K562 (cell line): ENCODE results near the gene EDARADD. TPM values are rescaled to one million over a fixed set of nuclear protein-coding genes. Genes with fewer than 3 reads are reported as not detected.

Experiments
- BCLAF1 ChIP-seq, 2 experiments: fragments of 450-650 bp in 1 of 2; IDR thresholded peaks; 2 replicates each; pipeline ENCODE4 v1.6.1; 2011 to 2017; ENCODE audit warnings: low read depth in 2 of 2, antibody characterized with exemption in 1 of 2, borderline replicate concordance in 1 of 2, low read length in 1 of 2, mild to moderate bottlenecking in 1 of 2, mixed read lengths in 1 of 2; ENCODE audit not compliant: control insufficient read depth in 1 of 2
- CBX5 ChIP-seq: IDR thresholded peaks from 2 replicates; pipeline ENCODE4 v1.6.1; 2014; ENCODE audit warnings: low read depth, borderline replicate concordance
- CBX8 ChIP-seq: fragments of 200-600 bp; sonication (generic); IDR thresholded peaks from 2 replicates; pipeline ENCODE4 v1.6.1; 2012; ENCODE audit warnings: borderline replicate concordance, mixed run types, low read depth, mild to moderate bottlenecking, moderate library complexity, mixed read lengths, low read length, control low read depth, inconsistent platforms; ENCODE audit not compliant: poor library complexity, severe bottlenecking; ENCODE audit errors: extremely low read depth
- CCAR2 ChIP-seq: fragments of 200-400 bp; formaldehyde crosslinking; IDR thresholded peaks from 2 replicates; pipeline ENCODE4 v1.6.1; 2017; ENCODE audit warnings: mild to moderate bottlenecking, low read depth, low read length
- CHD4 ChIP-seq: fragments of 200-600 bp; sonication (generic); IDR thresholded peaks from 3 replicates; pipeline ENCODE4 v1.6.1; 2012; ENCODE audit warnings: low read depth, mild to moderate bottlenecking, mixed read lengths, low read length, inconsistent platforms; ENCODE audit not compliant: insufficient read depth, insufficient replicate concordance, poor library complexity, severe bottlenecking
- DLX4 ChIP-seq: fragments of 250-450 bp; sonication (Bioruptor Pico); IDR thresholded peaks from 2 replicates; pipeline ENCODE4 v1.6.1; 2021; ENCODE audit warnings: mild to moderate bottlenecking
- EZH2 ChIP-seq: IDR thresholded peaks from 2 replicates; pipeline ENCODE4 v1.6.1; 2012; ENCODE audit warnings: low read depth, mild to moderate bottlenecking, inconsistent platforms, low read length, borderline replicate concordance
- HMG20A ChIP-seq: fragments of 450-650 bp; formaldehyde crosslinking; conservative IDR thresholded peaks from 2 replicates; pipeline ENCODE4 v1.4.0; 2020; ENCODE audit warnings: mild to moderate bottlenecking, mixed read lengths
- NFATC3 ChIP-seq: fragments of 450-650 bp; IDR thresholded peaks from 2 replicates; pipeline ENCODE4 v1.6.1; 2017; ENCODE audit warnings: mild to moderate bottlenecking
- POLR3A ChIP-seq: IDR thresholded peaks from 2 replicates; pipeline ENCODE4 v1.6.1; 2011; ENCODE audit warnings: borderline replicate concordance, mild to moderate bottlenecking, moderate library complexity; ENCODE audit not compliant: insufficient read length, insufficient read depth; ENCODE audit errors: extremely low read depth
- SNAPC5 ChIP-seq: fragments of 250-450 bp; sonication (Bioruptor Pico); IDR thresholded peaks from 2 replicates; pipeline ENCODE4 v1.8.0; 2021; ENCODE audit warnings: moderate library complexity, mild to moderate bottlenecking, inconsistent platforms
- ZNF12 ChIP-seq: sonication (generic); formaldehyde crosslinking; IDR thresholded peaks from 2 replicates; pipeline ENCODE4 v1.4.0; 2020; ENCODE audit warnings: mild to moderate bottlenecking, missing genetic modification reagents
- ZNF324 ChIP-seq: fragments of 250-450 bp; sonication (Bioruptor Pico); IDR thresholded peaks from 2 replicates; pipeline ENCODE4 v1.4.0; 2020; ENCODE audit warnings: mild to moderate bottlenecking
- ZNF436 ChIP-seq: fragments of 250-450, 450-650 bp; sonication (Bioruptor Pico); formaldehyde crosslinking; IDR thresholded peaks from 2 replicates; pipeline ENCODE4 v1.7.0; 2020; ENCODE audit warnings: mild to moderate bottlenecking
- polyA plus RNA-seq, 8 experiments: library from polyadenylated mRNA; depleted of rRNA in 4 of 8; stranded (reverse) in 5 of 8; unstranded in 3 of 8; fragments of >200 nt; fragmentation: Nextera tagmentation in 2 of 8; fragmentation: Illumina TruSeq in 1 of 8; extraction: Ambion mirVana in 2 of 8; extraction: Trizol in 1 of 8; gene quantifications; 2 replicates each; pipeline versions ENCODE4 v1.2.1 to v1.2.3, GENCODE V29; 2011 to 2014; ENCODE audit warnings: inconsistent platforms in 1 of 8, missing spikeins in 1 of 8
- total RNA-seq, 7 experiments: library from RNA; depleted of rRNA in 6 of 7; stranded (reverse); fragments of >200 nt in 6 of 7; fragmentation: Illumina TruSeq in 2 of 7; extraction: Trizol in 2 of 7; gene quantifications; 2 replicates each; pipeline versions ENCODE4 v1.2.1 to v1.2.3, GENCODE V29; 2011 to 2021; ENCODE audit warnings: low replicate concordance in 1 of 7

Gene EDARADD
- total and polyA plus RNA-seq, 9 of the 15 experiments (the other 6 are each of a cell fraction or from before 2014, with no cell fraction given): 0.46 to 32.4 (median 20.6) TPM

- TF ChIP-seq CBX5 (no peak), EZH2 (no peak), ZNF324 (no peak), ZNF12 (CRISPR knock-in tag) (no peak), CCAR2 (no peak), NFATC3 (peak; percentile 79; the same call in 1 of the 2 replicates), BCLAF1 (IDR thresholded peaks at IDR 0.05; ENCODE audit: borderline replicate concordance in 1 of 2, control insufficient read depth in 1 of 2, low read depth in 2 of 2, low read length in 1 of 2) (no peak), CBX8 (no peak), DLX4 (CRISPR knock-in tag) (no peak), HMG20A (no peak), POLR3A (no peak), SNAPC5 (no peak), CHD4 (no peak), ZNF436 (CRISPR knock-in tag) (no peak)
Measured at GRCh38 chr1:236351875-236352573, 42.1 kb upstream of the EDARADD start (continued).
